Loucy (cell line): Measurements from ENCODE around the gene ZDHHC18.

ENCODE experiments used
- H2AFZ ChIP-seq: fragments of 200-600 bp; sonication (generic); 2 replicates; pipeline ENCODE4 v1.6.0; 2016; ENCODE audit warnings: antibody characterized with exemption, mild to moderate bottlenecking, low read length, moderate library complexity
- H3F3A ChIP-seq: fragments of 200-600 bp; 2 replicates; pipeline ENCODE4 v1.6.0; 2016; ENCODE audit warnings: antibody characterized with exemption, low read depth, mild to moderate bottlenecking
- H3K27me3 ChIP-seq: fragments of 200-600 bp; sonication (generic); 2 replicates; pipeline ENCODE4 v1.6.1; 2014; ENCODE audit warnings: low read length, mild to moderate bottlenecking; ENCODE audit not compliant: insufficient read depth, poor library complexity, severe bottlenecking
- H3K36me3 ChIP-seq: fragments of 200-600 bp; sonication (generic); 2 replicates; pipeline ENCODE4 v1.6.1; 2016; ENCODE audit warnings: low read length; ENCODE audit not compliant: insufficient read depth
- H3K4me1 ChIP-seq: fragments of 200-600 bp; sonication (generic); 2 replicates; pipeline ENCODE4 v1.5.1; 2014; ENCODE audit warnings: low read length, mild to moderate bottlenecking; ENCODE audit not compliant: insufficient read depth, poor library complexity, severe bottlenecking
- H3K4me2 ChIP-seq: fragments of 200-600 bp; sonication (generic); 2 replicates; pipeline ENCODE4 v1.6.0; 2014; ENCODE audit warnings: antibody characterized with exemption, low read length, low read depth, mild to moderate bottlenecking; ENCODE audit not compliant: poor library complexity, severe bottlenecking
- H3K4me3 ChIP-seq: fragments of 200-600 bp; sonication (generic); 2 replicates; pipeline ENCODE4 v1.5.1; 2014; ENCODE audit warnings: low read length, mild to moderate bottlenecking, mixed read lengths; ENCODE audit not compliant: poor library complexity, severe bottlenecking
- H3K79me2 ChIP-seq: fragments of 200-600 bp; sonication (generic); 2 replicates; pipeline ENCODE4 v1.6.1; 2014; ENCODE audit warnings: low read length; ENCODE audit not compliant: insufficient read depth
- H3K9ac ChIP-seq: fragments of 200-600 bp; sonication (generic); 2 replicates; pipeline ENCODE4 v1.6.0; 2014; ENCODE audit warnings: mild to moderate bottlenecking, low read depth, low read length, moderate library complexity; ENCODE audit not compliant: poor library complexity, severe bottlenecking
- H3K9me2 ChIP-seq: fragments of 200-600 bp; sonication (generic); replicated peaks from 2 replicates; pipeline ENCODE4 v1.6.1; 2016; ENCODE audit warnings: low read depth, low read length, mixed read lengths
- H3K9me3 ChIP-seq: fragments of 200-600 bp; sonication (generic); 2 replicates; pipeline ENCODE4 v1.6.1; 2014; ENCODE audit warnings: mild to moderate bottlenecking, antibody characterized with exemption, low read length, low read depth; ENCODE audit not compliant: insufficient read depth
- H4K20me1 ChIP-seq: fragments of 200-600 bp; sonication (generic); 2 replicates; pipeline ENCODE4 v1.6.0; 2014; ENCODE audit warnings: antibody characterized with exemption, low read length, mild to moderate bottlenecking; ENCODE audit not compliant: insufficient read depth, poor library complexity, severe bottlenecking
- CTCF ChIP-seq: fragments of 200-600 bp; sonication (generic); conservative IDR thresholded peaks from 2 replicates; pipeline ENCODE4 v1.5.1; 2014; ENCODE audit warnings: mild to moderate bottlenecking, antibody characterized with exemption, low read length
- EZH2phosphoT487 ChIP-seq: fragments of 200-600 bp; IDR thresholded peaks from 2 replicates; pipeline ENCODE4 v1.6.1; 2018; ENCODE audit warnings: antibody characterized with exemption, mild to moderate bottlenecking, moderate library complexity, borderline replicate concordance

The ZDHHC18 gene

GRCh38 chr1:26890467-26890796, 63.9 kb downstream of the ZDHHC18 start:
- no peaks in the 10 kb centered on the region for H3F3A ChIP-seq
- no peaks in the 10 kb centered on the region for H3K9me3 ChIP-seq
- H3K4me2 ChIP-seq = peak overlapping the region; percentile 95
- TF ChIP-seq EZH2phosphoT487 (no peak), CTCF (no peak)
- H3K79me2 ChIP-seq = peaks cover 28% of the 10 kb centered on the region
- H3K27me3 ChIP-seq = no peaks in the 10 kb centered on the region
- H3K36me3 ChIP-seq = peaks cover 17% of the 10 kb centered on the region; the same call in 1 of the 2 replicates
- peak overlapping the region; percentile 87 for H3K9ac ChIP-seq
- peak overlapping the region; percentile 96 for H2AFZ ChIP-seq
- H4K20me1 ChIP-seq = peaks cover 15% of the 10 kb centered on the region
- peak overlapping the region; percentile 86 for H3K4me3 ChIP-seq
- H3K9me2 ChIP-seq = no peaks in the 10 kb centered on the region
- H3K4me1 ChIP-seq = peaks cover 20% of the 10 kb centered on the region

GRCh38 chr1:26894263-26894662, 67.8 kb downstream of the ZDHHC18 start:
- TF ChIP-seq EZH2phosphoT487 (no peak), CTCF (no peak)

GRCh38 chr1:26897351-26897750, 70.9 kb downstream of the ZDHHC18 start:
- peaks cover 10% of the 10 kb centered on the region; the same call in 1 of the 2 replicates for H3K36me3 ChIP-seq
- H3K79me2 ChIP-seq = peaks cover 37% of the 10 kb centered on the region
- peaks cover 16% of the 10 kb centered on the region for H3K4me1 ChIP-seq
- no peak overlapping the region for H3K4me3 ChIP-seq
- H3K9ac ChIP-seq = no peak overlapping the region
- no peak overlapping the region for H2AFZ ChIP-seq
- H3K9me3 ChIP-seq = no peaks in the 10 kb centered on the region
- H3F3A ChIP-seq = no peaks in the 10 kb centered on the region
- TF ChIP-seq CTCF (no peak), EZH2phosphoT487 (no peak)
- no peaks in the 10 kb centered on the region for H3K27me3 ChIP-seq
- no peak overlapping the region for H3K4me2 ChIP-seq
- no peaks in the 10 kb centered on the region for H3K9me2 ChIP-seq
- H4K20me1 ChIP-seq = no peaks in the 10 kb centered on the region

More at GRCh38 chr1:26894263-26894662, 67.8 kb downstream of the ZDHHC18 start:
- peaks cover 10% of the 10 kb centered on the region; the same call in 1 of the 2 replicates for H3K36me3 ChIP-seq
- no peak overlapping the region for H3K9ac ChIP-seq
- no peak overlapping the region for H2AFZ ChIP-seq
- peaks cover 31% of the 10 kb centered on the region for H3K79me2 ChIP-seq
- no peaks in the 10 kb centered on the region for H3K9me2 ChIP-seq
- no peak overlapping the region for H3K4me2 ChIP-seq
- H3K27me3 ChIP-seq = no peaks in the 10 kb centered on the region
- no peaks in the 10 kb centered on the region for H3F3A ChIP-seq
- no peak overlapping the region for H3K4me3 ChIP-seq
- H3K4me1 ChIP-seq = peaks cover 17% of the 10 kb centered on the region
- peaks cover 7% of the 10 kb centered on the region for H4K20me1 ChIP-seq
- no peaks in the 10 kb centered on the region for H3K9me3 ChIP-seq
